Fibroblast of lung (primary cell): ENCODE results near the gene RABEP1. TPM values are rescaled to one million over a fixed set of nuclear protein-coding genes. Genes with fewer than 3 reads are reported as not detected.

Experiments
- DNase-seq, 2 donors: peaks; one replicate each; pipeline versions ENCODE4 v3.0.0 to v3.0.0-alpha.2; 2010; ENCODE audit warnings: low read depth in 2 of 2
- H2AFZ ChIP-seq: 2 replicates; pipeline ENCODE4 v1.5.1; 2012; ENCODE audit warnings: low read length, control low read depth, inconsistent platforms
- H3K27ac ChIP-seq: 2 replicates; pipeline ENCODE4 v1.5.1; 2011; ENCODE audit warnings: low read length, control low read depth; ENCODE audit not compliant: insufficient read depth
- H3K27me3 ChIP-seq: 2 replicates; pipeline ENCODE4 v1.5.1; 2011; ENCODE audit warnings: mild to moderate bottlenecking, low read length; ENCODE audit not compliant: control insufficient read depth, insufficient read depth
- H3K36me3 ChIP-seq: 2 replicates; pipeline ENCODE4 v1.5.1; 2011; ENCODE audit warnings: low read length; ENCODE audit not compliant: control insufficient read depth, insufficient read depth
- H3K4me1 ChIP-seq: 2 replicates; pipeline ENCODE4 v1.5.1; 2011; ENCODE audit warnings: low read length; ENCODE audit not compliant: control insufficient read depth, insufficient read depth; ENCODE audit errors: extremely low read depth
- H3K4me2 ChIP-seq: 2 replicates; pipeline ENCODE4 v1.5.1; 2011; ENCODE audit warnings: low read length, control low read depth; ENCODE audit not compliant: insufficient read depth; ENCODE audit errors: extremely low read depth
- H3K4me3 ChIP-seq, 4 experiments: fragments of 200-600 bp in 1 of 4; sonication (generic) in 1 of 4; replicated peaks in 1 of 4; 2 replicates each; pipeline ENCODE4 v1.5.1; 2011 to 2016; ENCODE audit warnings: low read length in 4 of 4, low read depth in 3 of 4, mild to moderate bottlenecking in 3 of 4, control low read depth in 2 of 4, inconsistent platforms in 1 of 4, mixed read lengths in 1 of 4; ENCODE audit not compliant: insufficient read depth in 1 of 4; ENCODE audit errors: control extremely low read depth in 1 of 4
- H3K79me2 ChIP-seq: 2 replicates; pipeline ENCODE4 v1.5.1; 2012; ENCODE audit warnings: mild to moderate bottlenecking, low read length, inconsistent platforms; ENCODE audit not compliant: control insufficient read depth, insufficient read depth
- H3K9ac ChIP-seq: 2 replicates; pipeline ENCODE4 v1.5.1; 2011; ENCODE audit warnings: mild to moderate bottlenecking, low read length, control low read depth; ENCODE audit not compliant: insufficient read depth
- H3K9me3 ChIP-seq: 2 replicates; pipeline ENCODE4 v1.5.1; 2012; ENCODE audit warnings: low read depth, low read length; ENCODE audit not compliant: control insufficient read depth, insufficient read depth
- H4K20me1 ChIP-seq: 2 replicates; pipeline ENCODE4 v1.5.1; 2011; ENCODE audit warnings: low read length; ENCODE audit not compliant: control insufficient read depth, insufficient read depth; ENCODE audit errors: extremely low read depth
- CTCF ChIP-seq, 2 donors: IDR thresholded peaks in 1 of 2; conservative IDR thresholded peaks in 1 of 2; 1 replicate in 1 of 2; 2 replicates in 1 of 2; pipeline ENCODE4 v1.5.1; 2011 to 2012; ENCODE audit warnings: low read length in 2 of 2, control low read depth in 1 of 2, inconsistent platforms in 1 of 2, low read depth in 1 of 2, mild to moderate bottlenecking in 1 of 2
- EZH2 ChIP-seq: IDR thresholded peaks from 2 replicates; pipeline ENCODE4 v1.5.1; 2012; ENCODE audit warnings: low read length, control low read depth, mild to moderate bottlenecking; ENCODE audit errors: missing control alignments
- polyA plus RNA-seq, 2 donors: library from polyadenylated mRNA; depleted of rRNA in 1 of 2; stranded (reverse) in 1 of 2; unstranded in 1 of 2; fragments of >200 nt; gene quantifications; 2 replicates each; pipeline ENCODE4 v1.2.1, GENCODE V29; 2011 to 2012; ENCODE audit warnings: missing spikeins in 1 of 2
- total RNA-seq: library from RNA; depleted of rRNA; stranded (reverse); fragments of >200 nt; gene quantifications from 2 replicates; pipeline ENCODE4 v1.2.1, GENCODE V29; 2014

Gene RABEP1
- total and polyA plus RNA-seq, 2 donors (not counting 1 experiment from before 2014, with no cell fraction given): 46.3 to 64.4 TPM

GRCh38 chr17:5352681-5353289 lies 70.7 kb downstream of the RABEP1 start:
- Histone ChIP-seq H2AFZ (no peak overlapping the region), H3K4me2 (no peak overlapping the region), H3K79me2 (no peaks in the 10 kb centered on the region)

GRCh38 chr17:5354310-5354709 lies 72.2 kb downstream of the RABEP1 start:
- DNase-seq: no peak

More at GRCh38 chr17:5352681-5353289, 70.7 kb downstream of the RABEP1 start:
- DNase-seq: no peak
- H3K9me3 ChIP-seq: no peaks in the 10 kb centered on the region
- no peaks in the 10 kb centered on the region for H3K27me3 ChIP-seq
- no peaks in the 10 kb centered on the region for H4K20me1 ChIP-seq
- H3K9ac ChIP-seq: no peak overlapping the region
- no peaks in the 10 kb centered on the region for H3K4me1 ChIP-seq
- no peak overlapping the region for H3K4me3 ChIP-seq
- peaks cover 7% of the 10 kb centered on the region for H3K36me3 ChIP-seq
- no peak for TF ChIP-seq CTCF (conservative IDR thresholded peaks at IDR 0.05 in 1 of 2, IDR thresholded peaks at IDR 0.05 in 1 of 2; ENCODE audit: low read depth in 1 of 2, low read length in 2 of 2)
- TF ChIP-seq EZH2: no peak
- H3K27ac ChIP-seq: no peak overlapping the region

GRCh38 chr17:5354886-5355415 lies 72.9 kb downstream of the RABEP1 start:
- Histone ChIP-seq H3K9ac (no peak overlapping the region), H3K27ac (no peak overlapping the region)
- DNase-seq: no peak

More at GRCh38 chr17:5354310-5354709, 72.2 kb downstream of the RABEP1 start:
- TF ChIP-seq CTCF (conservative IDR thresholded peaks at IDR 0.05 in 1 of 2, IDR thresholded peaks at IDR 0.05 in 1 of 2; ENCODE audit: low read depth in 1 of 2, low read length in 2 of 2): no peak
- Histone ChIP-seq H3K27me3 (no peaks in the 10 kb centered on the region), H3K36me3 (peaks cover 9% of the 10 kb centered on the region), H3K79me2 (no peaks in the 10 kb centered on the region), H3K4me1 (no peaks in the 10 kb centered on the region), H3K9ac (no peak overlapping the region), H3K4me3 (no peak overlapping the region), H4K20me1 (no peaks in the 10 kb centered on the region), H2AFZ (no peak overlapping the region), H3K27ac (no peak overlapping the region), H3K9me3 (no peaks in the 10 kb centered on the region), H3K4me2 (no peak overlapping the region)

More at GRCh38 chr17:5354886-5355415, 72.9 kb downstream of the RABEP1 start:
- Histone ChIP-seq H4K20me1 (no peaks in the 10 kb centered on the region), H3K27me3 (no peaks in the 10 kb centered on the region), H2AFZ (no peak overlapping the region), H3K9me3 (no peaks in the 10 kb centered on the region), H3K4me2 (no peak overlapping the region), H3K4me3 (no peak overlapping the region), H3K36me3 (peaks cover 7% of the 10 kb centered on the region), H3K79me2 (no peaks in the 10 kb centered on the region), H3K4me1 (no peaks in the 10 kb centered on the region)
- TF ChIP-seq EZH2: no peak
- TF ChIP-seq CTCF (conservative IDR thresholded peaks at IDR 0.05 in 1 of 2, IDR thresholded peaks at IDR 0.05 in 1 of 2; ENCODE audit: low read depth in 1 of 2, low read length in 2 of 2): no peak
